NB4 (cell line): ENCODE data around the gene GABBR2.

Experiments
- DNase-seq: peaks from one replicate; pipeline ENCODE4 v3.0.0; 2010; ENCODE audit warnings: low read depth
- H3K4me3 ChIP-seq: one replicate; pipeline ENCODE4 v1.5.1; 2011; ENCODE audit warnings: mild to moderate bottlenecking, low read depth, low read length, moderate library complexity
- MYC ChIP-seq: IDR thresholded peaks from 2 replicates; pipeline ENCODE4 v1.6.1; 2011; ENCODE audit warnings: low read depth, low read length
- POLR2A ChIP-seq: IDR thresholded peaks from 2 replicates; pipeline ENCODE4 v1.6.1; 2011; ENCODE audit warnings: mild to moderate bottlenecking; ENCODE audit not compliant: insufficient read length; ENCODE audit errors: extremely low read depth
- TF ChIP-seq, protein P1 (sequence below): IDR thresholded peaks from one replicate; pipeline ENCODE4 v1.5.1; 2012; ENCODE audit warnings: low read depth, low read length
- TF ChIP-seq, protein P2 (sequence below): IDR thresholded peaks from 2 replicates; pipeline ENCODE4 v1.6.1; 2011; ENCODE audit warnings: low read depth, low read length

The GABBR2 gene

DNA sequence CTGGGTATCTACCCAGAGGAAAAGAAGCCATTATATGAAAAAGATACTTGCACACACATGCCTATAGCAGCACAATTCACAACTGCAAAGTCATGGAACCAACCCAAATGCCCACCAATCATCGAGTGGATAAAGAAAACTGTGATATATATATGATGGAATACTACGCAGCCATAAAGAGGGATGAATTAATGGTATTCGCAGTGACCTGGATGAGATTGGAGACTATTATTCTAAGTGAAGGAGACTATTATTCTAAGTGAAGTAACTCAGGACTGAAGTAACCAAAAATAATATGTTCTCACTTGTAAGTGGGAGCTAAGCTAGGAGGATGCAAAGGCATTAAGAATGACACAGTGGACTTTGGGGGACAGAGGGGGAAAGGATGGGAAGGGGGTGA lies 30.0 kb upstream of the GABBR2 start:
- DNase-seq = no peak
- TF ChIP-seq, protein P1, sequence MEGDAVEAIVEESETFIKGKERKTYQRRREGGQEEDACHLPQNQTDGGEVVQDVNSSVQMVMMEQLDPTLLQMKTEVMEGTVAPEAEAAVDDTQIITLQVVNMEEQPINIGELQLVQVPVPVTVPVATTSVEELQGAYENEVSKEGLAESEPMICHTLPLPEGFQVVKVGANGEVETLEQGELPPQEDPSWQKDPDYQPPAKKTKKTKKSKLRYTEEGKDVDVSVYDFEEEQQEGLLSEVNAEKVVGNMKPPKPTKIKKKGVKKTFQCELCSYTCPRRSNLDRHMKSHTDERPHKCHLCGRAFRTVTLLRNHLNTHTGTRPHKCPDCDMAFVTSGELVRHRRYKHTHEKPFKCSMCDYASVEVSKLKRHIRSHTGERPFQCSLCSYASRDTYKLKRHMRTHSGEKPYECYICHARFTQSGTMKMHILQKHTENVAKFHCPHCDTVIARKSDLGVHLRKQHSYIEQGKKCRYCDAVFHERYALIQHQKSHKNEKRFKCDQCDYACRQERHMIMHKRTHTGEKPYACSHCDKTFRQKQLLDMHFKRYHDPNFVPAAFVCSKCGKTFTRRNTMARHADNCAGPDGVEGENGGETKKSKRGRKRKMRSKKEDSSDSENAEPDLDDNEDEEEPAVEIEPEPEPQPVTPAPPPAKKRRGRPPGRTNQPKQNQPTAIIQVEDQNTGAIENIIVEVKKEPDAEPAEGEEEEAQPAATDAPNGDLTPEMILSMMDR = no peak
- TF ChIP-seq POLR2A (no peak), MYC (no peak)
- TF ChIP-seq, protein P2, sequence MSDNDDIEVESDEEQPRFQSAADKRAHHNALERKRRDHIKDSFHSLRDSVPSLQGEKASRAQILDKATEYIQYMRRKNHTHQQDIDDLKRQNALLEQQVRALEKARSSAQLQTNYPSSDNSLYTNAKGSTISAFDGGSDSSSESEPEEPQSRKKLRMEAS = no peak
- H3K4me3 ChIP-seq = no peak overlapping the region

GRCh38 chr9:98736226-98736625 lies 27.5 kb upstream of the GABBR2 start:
- DNase-seq = no peak
- TF ChIP-seq POLR2A (no peak), MYC (no peak)
- TF ChIP-seq, protein P2 = no peak
- TF ChIP-seq, protein P1 = no peak
- no peak overlapping the region for H3K4me3 ChIP-seq

DNA sequence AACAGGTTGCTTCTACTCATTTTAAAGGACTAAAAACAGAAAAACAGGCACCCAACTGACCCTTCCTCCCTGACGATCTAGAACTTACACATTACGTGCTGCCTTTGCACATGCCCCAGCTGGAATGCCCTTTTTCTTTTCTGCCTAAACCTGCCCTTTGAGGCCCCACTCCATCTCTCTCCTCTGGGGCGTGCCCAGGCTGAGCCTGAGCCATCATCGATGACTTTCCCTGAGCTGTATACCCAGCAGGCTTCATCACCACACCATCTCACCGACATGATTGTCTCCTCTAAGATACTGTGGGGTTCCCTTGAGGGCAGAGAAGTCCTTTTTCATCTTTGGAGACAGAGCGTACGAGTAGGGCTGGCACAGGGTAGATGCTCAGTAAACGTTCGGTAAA lies 24.1 kb upstream of the GABBR2 start:
- TF ChIP-seq, protein P1 = no peak
- no peak for TF ChIP-seq POLR2A
- TF ChIP-seq MYC = no peak
- TF ChIP-seq, protein P2 = no peak
- DNase-seq = no peak
- H3K4me3 ChIP-seq = no peak overlapping the region

GRCh38 chr9:98732091-98732490 lies 23.4 kb upstream of the GABBR2 start:
- DNase-seq = no peak
- no peak for TF ChIP-seq POLR2A
- no peak for TF ChIP-seq MYC
- TF ChIP-seq, protein P1 = no peak
- TF ChIP-seq, protein P2 = no peak
- H3K4me3 ChIP-seq = no peak overlapping the region

GRCh38 chr9:98730871-98731270 lies 22.1 kb upstream of the GABBR2 start:
- no peak for DNase-seq
- no peak overlapping the region for H3K4me3 ChIP-seq
- TF ChIP-seq, protein P1 = no peak
- TF ChIP-seq MYC (no peak), POLR2A (no peak)
- TF ChIP-seq, protein P2 = no peak

GRCh38 chr9:98728500-98728899 lies 19.8 kb upstream of the GABBR2 start:
- no peak overlapping the region for H3K4me3 ChIP-seq
- DNase-seq = no peak
- TF ChIP-seq, protein P2 = no peak
